NT2/D1 (cell line): ENCODE measurements around the gene SORL1.

Experiments
- DNase-seq: peaks from one replicate; pipeline ENCODE4 v3.0.0-alpha.2; 2011; ENCODE audit warnings: low read depth, low spot score
- H3K27me3 ChIP-seq: 2 replicates; pipeline ENCODE4 v1.6.0; 2011; ENCODE audit warnings: mild to moderate bottlenecking; ENCODE audit not compliant: insufficient read length, insufficient read depth
- H3K36me3 ChIP-seq: 2 replicates; pipeline ENCODE4 v1.6.1; 2011; ENCODE audit warnings: mild to moderate bottlenecking, low read length, mixed read lengths; ENCODE audit not compliant: insufficient read depth, insufficient read length
- H3K4me1 ChIP-seq: 2 replicates; pipeline ENCODE4 v1.5.1; 2011; ENCODE audit not compliant: insufficient read depth, insufficient read length
- H3K4me3 ChIP-seq: 2 replicates; pipeline ENCODE4 v1.5.1; 2011; ENCODE audit warnings: low read depth; ENCODE audit not compliant: insufficient read length
- H3K9ac ChIP-seq: 2 replicates; pipeline ENCODE4 v1.6.0; 2011; ENCODE audit warnings: low read depth; ENCODE audit not compliant: insufficient read length
- H3K9me3 ChIP-seq: 2 replicates; pipeline ENCODE4 v1.5.1; 2011; ENCODE audit warnings: mild to moderate bottlenecking, low read length; ENCODE audit not compliant: insufficient read depth
- SUZ12 ChIP-seq: IDR thresholded peaks from 2 replicates; pipeline ENCODE4 v1.6.1; 2011; ENCODE audit not compliant: insufficient read length, insufficient read depth; ENCODE audit errors: extremely low read depth
- YY1 ChIP-seq: IDR thresholded peaks from 2 replicates; pipeline ENCODE4 v1.6.1; 2011; ENCODE audit not compliant: insufficient read length, insufficient read depth
- ZNF274 ChIP-seq: IDR thresholded peaks from 2 replicates; pipeline ENCODE4 v1.6.1; 2011; ENCODE audit warnings: mild to moderate bottlenecking, low read depth, low read length

The SORL1 gene

GRCh38 chr11:121449123-121449522 is 3.0 kb upstream of the SORL1 start:
- Histone ChIP-seq H3K9ac (no peak overlapping the region), H3K36me3 (no peaks in the 10 kb centered on the region), H3K4me3 (no peak overlapping the region), H3K4me1 (no peaks in the 10 kb centered on the region), H3K27me3 (peaks cover 11% of the 10 kb centered on the region), H3K9me3 (no peaks in the 10 kb centered on the region)
- no peak for TF ChIP-seq YY1
- no peak for TF ChIP-seq SUZ12
- TF ChIP-seq ZNF274 = no peak
- DNase-seq = no peak

GRCh38 chr11:121449626-121450025 is 2.5 kb upstream of the SORL1 start:
- TF ChIP-seq ZNF274 (no peak), YY1 (no peak), SUZ12 (no peak)
- Histone ChIP-seq H3K4me1 (no peaks in the 10 kb centered on the region), H3K36me3 (no peaks in the 10 kb centered on the region), H3K27me3 (peaks cover 11% of the 10 kb centered on the region), H3K9ac (no peak overlapping the region), H3K4me3 (no peak overlapping the region), H3K9me3 (no peaks in the 10 kb centered on the region)
- no peak for DNase-seq

- Histone ChIP-seq H3K4me3 (no peak overlapping the region), H3K4me1 (no peaks in the 10 kb centered on the region), H3K36me3 (no peaks in the 10 kb centered on the region), H3K27me3 (peaks cover 11% of the 10 kb centered on the region), H3K9ac (peak overlapping the region; percentile 21), H3K9me3 (no peaks in the 10 kb centered on the region)
- no peak for DNase-seq
- TF ChIP-seq ZNF274 (no peak), SUZ12 (no peak), YY1 (no peak)
Observed at GRCh38 chr11:121450401-121450800, 1.7 kb upstream of the SORL1 start.

DNA sequence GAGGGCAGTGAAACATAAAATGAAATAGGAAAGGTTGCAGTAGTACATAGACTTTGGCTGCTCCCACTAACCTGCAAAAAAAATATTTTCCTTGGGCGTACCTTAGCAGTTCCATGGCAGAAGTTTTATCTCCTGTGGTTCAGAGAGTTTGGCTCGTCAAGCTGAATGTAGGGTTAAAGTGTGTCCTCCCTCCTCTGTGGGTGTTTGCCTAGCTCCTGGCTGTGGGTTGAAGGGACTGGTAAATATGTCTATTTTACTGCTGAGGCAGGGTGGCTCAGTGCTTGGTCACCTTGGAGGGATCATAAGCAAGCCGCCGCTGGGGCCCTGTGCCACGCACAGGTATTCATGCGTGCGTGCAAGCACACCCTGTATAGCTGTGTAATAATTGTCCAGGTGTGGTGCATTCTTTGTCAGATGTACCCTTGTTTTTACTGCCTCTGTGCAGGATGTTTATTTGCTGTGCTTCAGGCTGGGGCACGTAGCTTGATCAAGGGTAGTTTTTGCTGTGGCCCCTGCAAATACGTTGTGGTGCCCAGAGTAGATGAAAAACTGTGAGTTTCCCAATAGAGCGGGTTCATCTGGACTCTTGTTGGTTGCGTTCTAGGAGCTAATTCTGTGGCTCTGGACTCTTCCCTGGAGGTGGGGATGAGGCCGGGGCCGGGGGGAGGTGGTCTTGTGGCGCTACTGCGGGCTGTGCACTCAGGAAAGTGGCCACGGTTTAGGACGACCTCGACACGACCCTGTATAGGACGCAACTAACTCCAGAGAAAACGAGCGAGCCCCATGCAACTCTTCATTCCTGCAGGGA is 732 bp upstream of the SORL1 start:
- TF ChIP-seq YY1 (no peak), ZNF274 (no peak), SUZ12 (no peak)
- Histone ChIP-seq H3K27me3 (peaks cover 11% of the 10 kb centered on the region), H3K4me1 (no peaks in the 10 kb centered on the region), H3K9me3 (no peaks in the 10 kb centered on the region), H3K4me3 (peak overlapping the region; percentile 81), H3K9ac (peak overlapping the region; percentile 78), H3K36me3 (no peaks in the 10 kb centered on the region)
- no peak for DNase-seq

- TF ChIP-seq YY1 (no peak), ZNF274 (no peak), SUZ12 (no peak)
- DNase-seq = no peak
- Histone ChIP-seq H3K9me3 (no peaks in the 10 kb centered on the region), H3K27me3 (peaks cover 11% of the 10 kb centered on the region), H3K4me1 (no peaks in the 10 kb centered on the region), H3K36me3 (no peaks in the 10 kb centered on the region), H3K9ac (peak within 1 kb of the TSS; percentile 78), H3K4me3 (peak within 1 kb of the TSS; percentile 81)
Observed at GRCh38 chr11:121452609-121453150, 566 bp downstream of the SORL1 start, which contains the start of gene SORL1-AS1. Gene SORL1-AS1 (minus strand): TSS chr11:121452967.

DNA sequence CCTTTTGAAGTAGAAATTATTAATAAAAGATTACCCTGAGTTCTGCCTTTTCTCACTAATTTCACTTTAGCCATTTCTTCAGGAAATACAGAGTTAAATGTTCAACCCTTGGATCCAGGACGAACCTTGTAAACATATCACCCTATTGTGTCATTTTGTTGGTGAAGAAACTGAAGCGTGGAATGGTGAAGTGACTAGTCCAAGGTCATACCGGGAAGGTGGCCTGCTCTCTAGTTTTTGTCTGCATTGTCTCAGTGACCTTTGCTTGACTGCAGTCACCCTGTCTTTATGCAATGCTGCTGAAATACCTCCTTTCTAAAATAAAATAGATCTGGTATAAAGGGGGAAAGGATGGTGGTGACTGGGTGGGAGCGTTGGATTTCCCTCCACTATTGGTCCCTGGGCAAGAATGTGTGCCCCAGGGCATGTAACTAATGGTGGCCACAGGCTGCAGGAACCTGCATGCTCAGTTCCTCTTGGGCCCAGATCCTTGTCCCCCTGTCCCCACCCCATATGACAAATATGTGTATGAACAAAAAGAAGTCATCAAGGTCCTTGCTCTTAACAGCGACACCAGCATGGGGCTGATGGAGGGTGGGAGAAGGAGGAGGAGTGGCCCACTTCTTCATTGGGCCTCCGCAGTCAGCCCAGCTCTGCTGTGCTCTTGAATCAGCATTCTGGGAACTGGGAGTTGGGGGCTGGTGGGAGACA is 1.6 kb downstream of the SORL1 start:
- no peaks in the 10 kb centered on the region for H3K9me3 ChIP-seq
- TF ChIP-seq ZNF274 (no peak), YY1 (no peak), SUZ12 (no peak)
- H3K9ac ChIP-seq = no peak overlapping the region
- no peaks in the 10 kb centered on the region for H3K4me1 ChIP-seq
- peaks cover 11% of the 10 kb centered on the region for H3K27me3 ChIP-seq
- H3K36me3 ChIP-seq = no peaks in the 10 kb centered on the region
- no peak overlapping the region for H3K4me3 ChIP-seq
- no peak for DNase-seq

DNA sequence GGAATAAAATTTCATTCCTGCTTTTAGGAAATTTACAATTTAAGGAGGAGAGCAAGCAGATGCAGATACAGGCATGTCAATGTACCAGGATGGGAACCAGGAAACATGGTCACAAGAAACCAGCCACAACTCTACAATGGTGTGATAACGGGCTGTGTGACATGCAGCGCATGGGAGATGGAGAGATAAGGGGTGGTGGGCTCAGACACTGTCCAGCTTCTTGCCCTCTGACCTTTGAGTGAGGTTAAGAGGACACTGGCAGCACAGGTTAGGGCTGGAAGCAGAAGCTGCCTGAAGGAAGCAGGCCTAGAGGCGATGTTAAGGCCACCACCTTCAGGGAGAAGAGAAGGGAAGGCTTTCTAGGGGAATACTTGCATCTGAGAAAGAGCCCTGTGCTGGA is 3.0 kb downstream of the SORL1 start:
- no peak overlapping the region for H3K9ac ChIP-seq
- H3K27me3 ChIP-seq = peaks cover 11% of the 10 kb centered on the region
- no peak for DNase-seq
- TF ChIP-seq YY1 = no peak
- TF ChIP-seq SUZ12 = no peak
- TF ChIP-seq ZNF274 = no peak
- H3K9me3 ChIP-seq = no peaks in the 10 kb centered on the region
- no peak overlapping the region for H3K4me3 ChIP-seq
- no peaks in the 10 kb centered on the region for H3K4me1 ChIP-seq
- H3K36me3 ChIP-seq = no peaks in the 10 kb centered on the region
